Neural cell (in vitro differentiated cells): ENCODE measurements around the gene DTNBP1.

Source experiments
- EP300 ChIP-seq: fragments of 450-650 bp; conservative IDR thresholded peaks from 2 replicates; pipeline ENCODE4 v1.6.1; 2014; ENCODE audit warnings: antibody characterized with exemption, mild to moderate bottlenecking, moderate library complexity; ENCODE audit not compliant: poor library complexity, severe bottlenecking
- EZH2 ChIP-seq: fragments of 200-600, 300-800 bp; shearing (Covaris generic), sonication (generic); IDR thresholded peaks from 2 replicates; pipeline ENCODE4 v1.6.1; 2014; ENCODE audit warnings: antibody characterized with exemption, low read length, borderline replicate concordance, mild to moderate bottlenecking; ENCODE audit not compliant: insufficient read depth, poor library complexity, severe bottlenecking
- POLR2AphosphoS5 ChIP-seq: IDR thresholded peaks from 2 replicates; pipeline ENCODE4 v1.6.1; 2012
- RAD21 ChIP-seq: fragments of 450-650 bp; conservative IDR thresholded peaks from 2 replicates; pipeline ENCODE4 v1.6.1; 2014; ENCODE audit warnings: antibody characterized with exemption, mild to moderate bottlenecking, moderate library complexity
- TAF1 ChIP-seq: IDR thresholded peaks from 2 replicates; pipeline ENCODE4 v1.6.1; 2012; ENCODE audit warnings: low read depth
- TF ChIP-seq, protein P1 (sequence below): fragments of 450-650 bp; IDR thresholded peaks from 2 replicates; pipeline ENCODE4 v1.5.1; 2014; ENCODE audit warnings: antibody characterized with exemption, mild to moderate bottlenecking, moderate library complexity; ENCODE audit not compliant: poor library complexity, severe bottlenecking
- TF ChIP-seq, protein P2 (sequence below): IDR thresholded peaks from 2 replicates; pipeline ENCODE4 v1.6.1; 2012; ENCODE audit warnings: borderline replicate concordance

DNA sequence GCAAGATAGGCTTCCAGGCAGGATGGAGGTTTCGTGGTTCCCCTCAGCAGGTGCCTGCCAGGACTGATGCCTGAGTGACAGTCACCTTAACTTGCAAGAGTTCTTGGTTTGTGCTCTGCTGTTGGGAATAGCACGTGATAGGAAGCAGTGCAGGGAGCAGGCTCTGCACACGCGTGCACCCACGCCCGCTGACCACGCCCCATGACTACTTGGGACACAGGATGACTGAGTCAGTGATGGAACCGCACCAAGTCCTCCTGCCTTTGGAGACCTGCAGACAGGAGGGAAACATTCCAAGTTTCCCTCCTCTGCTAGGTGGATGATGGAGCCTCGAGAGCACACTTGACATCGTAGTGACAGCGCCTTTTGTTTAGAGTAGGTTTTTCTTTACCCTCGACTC lies 164.2 kb downstream of the DTNBP1 start:
- no peak for TF ChIP-seq TAF1
- TF ChIP-seq, protein P1, sequence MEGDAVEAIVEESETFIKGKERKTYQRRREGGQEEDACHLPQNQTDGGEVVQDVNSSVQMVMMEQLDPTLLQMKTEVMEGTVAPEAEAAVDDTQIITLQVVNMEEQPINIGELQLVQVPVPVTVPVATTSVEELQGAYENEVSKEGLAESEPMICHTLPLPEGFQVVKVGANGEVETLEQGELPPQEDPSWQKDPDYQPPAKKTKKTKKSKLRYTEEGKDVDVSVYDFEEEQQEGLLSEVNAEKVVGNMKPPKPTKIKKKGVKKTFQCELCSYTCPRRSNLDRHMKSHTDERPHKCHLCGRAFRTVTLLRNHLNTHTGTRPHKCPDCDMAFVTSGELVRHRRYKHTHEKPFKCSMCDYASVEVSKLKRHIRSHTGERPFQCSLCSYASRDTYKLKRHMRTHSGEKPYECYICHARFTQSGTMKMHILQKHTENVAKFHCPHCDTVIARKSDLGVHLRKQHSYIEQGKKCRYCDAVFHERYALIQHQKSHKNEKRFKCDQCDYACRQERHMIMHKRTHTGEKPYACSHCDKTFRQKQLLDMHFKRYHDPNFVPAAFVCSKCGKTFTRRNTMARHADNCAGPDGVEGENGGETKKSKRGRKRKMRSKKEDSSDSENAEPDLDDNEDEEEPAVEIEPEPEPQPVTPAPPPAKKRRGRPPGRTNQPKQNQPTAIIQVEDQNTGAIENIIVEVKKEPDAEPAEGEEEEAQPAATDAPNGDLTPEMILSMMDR = no peak
- no peak for TF ChIP-seq POLR2AphosphoS5
- TF ChIP-seq, protein P2, sequence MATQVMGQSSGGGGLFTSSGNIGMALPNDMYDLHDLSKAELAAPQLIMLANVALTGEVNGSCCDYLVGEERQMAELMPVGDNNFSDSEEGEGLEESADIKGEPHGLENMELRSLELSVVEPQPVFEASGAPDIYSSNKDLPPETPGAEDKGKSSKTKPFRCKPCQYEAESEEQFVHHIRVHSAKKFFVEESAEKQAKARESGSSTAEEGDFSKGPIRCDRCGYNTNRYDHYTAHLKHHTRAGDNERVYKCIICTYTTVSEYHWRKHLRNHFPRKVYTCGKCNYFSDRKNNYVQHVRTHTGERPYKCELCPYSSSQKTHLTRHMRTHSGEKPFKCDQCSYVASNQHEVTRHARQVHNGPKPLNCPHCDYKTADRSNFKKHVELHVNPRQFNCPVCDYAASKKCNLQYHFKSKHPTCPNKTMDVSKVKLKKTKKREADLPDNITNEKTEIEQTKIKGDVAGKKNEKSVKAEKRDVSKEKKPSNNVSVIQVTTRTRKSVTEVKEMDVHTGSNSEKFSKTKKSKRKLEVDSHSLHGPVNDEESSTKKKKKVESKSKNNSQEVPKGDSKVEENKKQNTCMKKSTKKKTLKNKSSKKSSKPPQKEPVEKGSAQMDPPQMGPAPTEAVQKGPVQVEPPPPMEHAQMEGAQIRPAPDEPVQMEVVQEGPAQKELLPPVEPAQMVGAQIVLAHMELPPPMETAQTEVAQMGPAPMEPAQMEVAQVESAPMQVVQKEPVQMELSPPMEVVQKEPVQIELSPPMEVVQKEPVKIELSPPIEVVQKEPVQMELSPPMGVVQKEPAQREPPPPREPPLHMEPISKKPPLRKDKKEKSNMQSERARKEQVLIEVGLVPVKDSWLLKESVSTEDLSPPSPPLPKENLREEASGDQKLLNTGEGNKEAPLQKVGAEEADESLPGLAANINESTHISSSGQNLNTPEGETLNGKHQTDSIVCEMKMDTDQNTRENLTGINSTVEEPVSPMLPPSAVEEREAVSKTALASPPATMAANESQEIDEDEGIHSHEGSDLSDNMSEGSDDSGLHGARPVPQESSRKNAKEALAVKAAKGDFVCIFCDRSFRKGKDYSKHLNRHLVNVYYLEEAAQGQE = no peak
- TF ChIP-seq EZH2 = no peak
- TF ChIP-seq RAD21 = no peak
- no peak for TF ChIP-seq EP300
